Endodermal cell (in vitro differentiated cells): ENCODE data around the gene MCAM. TPM values are rescaled to one million over a fixed set of nuclear protein-coding genes. Genes with fewer than 3 reads are reported as not detected.

Source experiments
- DNase-seq: peaks from one replicate; pipeline ENCODE4 v3.0.0-alpha.2; 2017
- H3K27ac ChIP-seq: 2 replicates; pipeline ENCODE4 v1.5.1; 2013; ENCODE audit warnings: mild to moderate bottlenecking, low read depth, low read length, moderate library complexity
- H3K27me3 ChIP-seq: 2 replicates; pipeline ENCODE4 v1.6.1; 2013; ENCODE audit warnings: mild to moderate bottlenecking, low read length, moderate library complexity; ENCODE audit not compliant: insufficient read depth, control insufficient read depth, poor library complexity, severe bottlenecking
- H3K36me3 ChIP-seq: 2 replicates; pipeline ENCODE4 v1.7.0; 2013; ENCODE audit warnings: mild to moderate bottlenecking, low read length, moderate library complexity; ENCODE audit not compliant: control insufficient read depth, insufficient read depth
- H3K4me1 ChIP-seq: one replicate; pipeline ENCODE4 v1.7.0; 2013; ENCODE audit warnings: low read length; ENCODE audit not compliant: control insufficient read depth, insufficient read depth
- H3K4me3 ChIP-seq: 2 replicates; pipeline ENCODE4 v1.5.1; 2013; ENCODE audit warnings: mild to moderate bottlenecking, low read length, moderate library complexity
- H3K9ac ChIP-seq: 2 replicates; pipeline ENCODE4 v1.6.1; 2013; ENCODE audit warnings: mild to moderate bottlenecking, low read length, moderate library complexity; ENCODE audit not compliant: poor library complexity, severe bottlenecking; ENCODE audit errors: extremely low read depth
- H3K9me3 ChIP-seq: 2 replicates; pipeline ENCODE4 v1.6.1; 2013; ENCODE audit warnings: mild to moderate bottlenecking, low read length, moderate library complexity; ENCODE audit not compliant: control insufficient read depth
- H3K27ac Mint-ChIP-seq: 2 replicates; pipeline ENCODE4 v1.8.0; 2020; ENCODE audit warnings: mixed read lengths
- H3K27me3 Mint-ChIP-seq: 2 replicates; pipeline ENCODE4 v1.8.0; 2021; ENCODE audit warnings: mild to moderate bottlenecking, mixed read lengths; ENCODE audit not compliant: insufficient read depth
- H3K36me3 Mint-ChIP-seq: 2 replicates; pipeline ENCODE4 v1.8.0; 2020; ENCODE audit warnings: low read depth, mixed read lengths
- H3K4me1 Mint-ChIP-seq: 2 replicates; pipeline ENCODE4 v1.8.0; 2020; ENCODE audit warnings: mixed read lengths
- H3K4me3 Mint-ChIP-seq: 2 replicates; pipeline ENCODE4 v1.8.0; 2020; ENCODE audit warnings: mild to moderate bottlenecking, moderate library complexity, mixed read lengths
- H3K9me3 Mint-ChIP-seq: 2 replicates; pipeline ENCODE4 v1.8.0; 2020; ENCODE audit warnings: mild to moderate bottlenecking, mixed read lengths
- CTCF ChIP-seq: fragments of 200-600 bp; sonication (generic); conservative IDR thresholded peaks from 2 replicates; pipeline ENCODE4 v1.5.0; 2021; ENCODE audit warnings: antibody characterized with exemption, mild to moderate bottlenecking
- WGBS, 2 experiments: methylation state at CpG; one replicate each; pipeline versions ENCODE4 v1.1.5 to v1.1.7; 2013; ENCODE audit warnings: missing lambda C conversion rate in 2 of 2, mixed read lengths in 1 of 2; ENCODE audit not compliant: insufficient coverage in 1 of 2, insufficient read length in 1 of 2; 5-methylcytosine and 5-hydroxymethylcytosine counted together
- total RNA-seq, 2 donors: library from RNA; stranded (reverse); fragmentation: NEBNext Ultra II Directional in 1 of 2; extraction: Animal tissue kit (Norgen Biotek cat#: 25700) in 1 of 2; gene quantifications; 2 replicates in 1 of 2; 3 replicates in 1 of 2; pipeline ENCODE4 v1.2.1, GENCODE V29; 2021

Gene MCAM
- total RNA-seq, 2 donors from 2014 or later, result 21.9 to 28.3 TPM

GRCh38 chr11:119303227-119303718 lies 13.7 kb downstream of the MCAM start:
- H3K4me3 Mint-ChIP-seq, result no peak overlapping the region
- peaks cover 59% of the 10 kb centered on the region for H3K36me3 Mint-ChIP-seq
- no peak overlapping the region for H3K27ac Mint-ChIP-seq
- TF ChIP-seq CTCF, result no peak
- no peaks in the 10 kb centered on the region for H3K9me3 Mint-ChIP-seq
- Histone ChIP-seq H3K4me1 (no peaks in the 10 kb centered on the region), H3K4me3 (no peak overlapping the region), H3K27ac (no peak overlapping the region), H3K9ac (no peak overlapping the region), H3K27me3 (no peaks in the 10 kb centered on the region), H3K36me3 (peaks cover 62% of the 10 kb centered on the region), H3K9me3 (no peaks in the 10 kb centered on the region)
- H3K4me1 Mint-ChIP-seq, result peaks cover 5% of the 10 kb centered on the region
- DNase-seq, result no peak
- 94 to 100% methylated on average over 2 to 5 of the region's 5 CpGs for WGBS, 2 experiments
- H3K27me3 Mint-ChIP-seq, result no peaks in the 10 kb centered on the region

DNA sequence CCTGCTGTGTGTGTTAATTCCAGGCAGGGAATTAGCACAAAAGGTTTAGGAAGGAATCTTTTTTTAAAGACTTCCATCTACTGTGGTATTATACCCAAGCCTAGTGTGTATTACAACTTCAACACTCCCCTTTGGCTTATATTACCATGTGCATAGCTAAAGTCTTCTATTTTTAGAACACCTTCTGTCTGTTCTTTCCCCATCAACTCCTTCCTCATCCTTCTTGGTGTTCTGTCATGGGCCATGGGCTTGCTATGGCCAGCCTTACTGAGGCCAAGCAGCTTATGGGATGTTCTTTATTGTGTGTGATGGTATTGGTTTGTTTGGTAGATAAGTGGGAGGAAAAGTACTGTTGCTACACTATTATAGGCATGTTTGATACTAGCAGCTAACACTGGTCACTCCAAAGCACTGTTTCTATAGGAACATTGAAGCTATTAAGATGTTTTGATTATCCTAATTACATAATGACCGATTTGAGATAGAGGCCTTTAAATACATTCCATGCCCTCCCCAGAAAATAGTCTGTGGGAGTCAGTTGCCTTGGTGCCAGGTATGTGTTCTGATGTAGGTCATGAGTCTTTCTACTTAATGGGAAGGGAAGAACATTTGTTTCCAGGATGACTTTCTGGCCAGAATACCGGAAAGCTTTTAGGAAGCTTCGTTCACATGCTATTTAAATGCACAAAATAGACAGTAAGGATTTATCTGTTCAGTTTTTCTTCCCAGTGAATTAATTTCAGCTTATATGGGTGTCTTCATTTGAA lies 16.5 kb downstream of the MCAM start:
- TF ChIP-seq CTCF, result no peak
- Mint-ChIP-seq H3K27ac (no peak overlapping the region), H3K4me1 (no peaks in the 10 kb centered on the region), H3K4me3 (no peak overlapping the region), H3K9me3 (no peaks in the 10 kb centered on the region), H3K27me3 (no peaks in the 10 kb centered on the region), H3K36me3 (peaks cover 73% of the 10 kb centered on the region)
- Histone ChIP-seq H3K27me3 (no peaks in the 10 kb centered on the region), H3K27ac (no peak overlapping the region), H3K9ac (no peak overlapping the region), H3K36me3 (peaks cover 78% of the 10 kb centered on the region), H3K4me1 (no peaks in the 10 kb centered on the region), H3K9me3 (no peaks in the 10 kb centered on the region), H3K4me3 (no peak overlapping the region)
- DNase-seq, result no peak
- 80 to 100% methylated on average over 1 to 3 of the region's 3 CpGs for WGBS, 2 experiments

- no peak for DNase-seq
- Mint-ChIP-seq H3K36me3 (peaks cover 67% of the 10 kb centered on the region), H3K27me3 (no peaks in the 10 kb centered on the region), H3K27ac (no peak overlapping the region), H3K4me3 (no peak overlapping the region), H3K4me1 (no peaks in the 10 kb centered on the region), H3K9me3 (no peaks in the 10 kb centered on the region)
- H3K27ac ChIP-seq, result no peak overlapping the region
- H3K9me3 ChIP-seq, result no peaks in the 10 kb centered on the region
- 93 to 94% methylated on average over 6 to 9 of the region's 9 CpGs for WGBS, 2 experiments
- peaks cover 88% of the 10 kb centered on the region for H3K36me3 ChIP-seq
- no peak overlapping the region for H3K9ac ChIP-seq
- H3K27me3 ChIP-seq, result no peaks in the 10 kb centered on the region
- H3K4me3 ChIP-seq, result no peak overlapping the region
- TF ChIP-seq CTCF, result no peak
- H3K4me1 ChIP-seq, result no peaks in the 10 kb centered on the region
Observed at GRCh38 chr11:119299416-119299815, 17.5 kb downstream of the MCAM start.
